ENCODE data around the gene DNALI1. TPM values are rescaled to one million over a fixed set of nuclear protein-coding genes. Genes with fewer than 3 reads are reported as not detected.
"Not testable (repeated sequence)": the region's sequence is repeated elsewhere in the genome, so short reads cannot be mapped to it uniquely, and the experiment has no call there.

DNALI1 gene
- total and polyA plus RNA-seq, 2 of the 8 experiments (the other 6 are each of a cell fraction or from before 2014, with no cell fraction given): 8.9 to 11.3 TPM

- TF ChIP-seq EGR1 (IDR thresholded peaks at IDR 0.05; ENCODE audit: borderline replicate concordance, low read depth, low read length): no peak
Observed at GRCh38 chr1:37519613-37520012, 37.1 kb upstream of the DNALI1 start (continued).

- H3K36me3 ChIP-seq (ENCODE audit: control insufficient read depth in 2 of 4, insufficient read depth in 4 of 4, low read length in 3 of 4); H3K79me1 ChIP-seq (ENCODE audit: low read depth, low read length); H3K4me3 ChIP-seq (ENCODE audit: extremely low read depth in 1 of 4, insufficient read depth in 2 of 4, low read depth in 3 of 4, low read length in 4 of 4); H3K9me3 ChIP-seq (ENCODE audit: insufficient read depth in 2 of 2, low read depth in 1 of 2, low read length in 1 of 2); H2BK120ac ChIP-seq (replicated peaks; ENCODE audit: low read depth, low read length); H2BK15ac ChIP-seq (ENCODE audit: low read length); H3K56ac ChIP-seq (replicated peaks; ENCODE audit: insufficient read length, low read depth, low read length); H3K14ac ChIP-seq (ENCODE audit: insufficient read length); H2BK12ac ChIP-seq (ENCODE audit: low read depth, low read length); H4K5ac ChIP-seq (ENCODE audit: insufficient read length, low read depth, low read length); H2BK20ac ChIP-seq (ENCODE audit: low read length); H3K4ac ChIP-seq (replicated peaks; ENCODE audit: insufficient read length, low read depth, low read length); FAIRE-seq; H4K20me1 ChIP-seq (replicated peaks in 1 of 2; ENCODE audit: control insufficient read depth in 1 of 2, insufficient read depth in 2 of 2, low read length in 2 of 2); H3K4me1 ChIP-seq (replicated peaks in 1 of 4; ENCODE audit: control insufficient read depth in 3 of 4, insufficient read depth in 4 of 4, low read length in 3 of 4); H2BK5ac ChIP-seq (ENCODE audit: low read depth, low read length); POLR2A ChIA-PET (ENCODE audit: partially characterized antibody); H3K4me2 ChIP-seq (ENCODE audit: insufficient read depth in 1 of 2, low read depth in 2 of 2, low read length in 2 of 2); H3K9ac ChIP-seq (replicated peaks in 1 of 4; ENCODE audit: extremely low read depth in 1 of 4, low read depth in 3 of 4, low read length in 3 of 4); H2AFZ ChIP-seq (ENCODE audit: low read length); CTCF ChIA-PET (ENCODE audit: partially characterized antibody); H3K79me2 ChIP-seq (ENCODE audit: control insufficient read depth in 1 of 2, insufficient read depth in 2 of 2, low read length in 2 of 2); H4K91ac ChIP-seq (replicated peaks; ENCODE audit: insufficient read length, low read length); DNase-seq (ENCODE audit: low read depth in 1 of 2, low spot score in 2 of 2); H3K27me3 ChIP-seq (replicated peaks in 1 of 4; ENCODE audit: control insufficient read depth in 3 of 4, extremely low read depth in 1 of 4, insufficient read depth in 3 of 4, low read length in 3 of 4); H4K8ac ChIP-seq (ENCODE audit: extremely low read depth, insufficient read depth, low read length); H2AK5ac ChIP-seq (ENCODE audit: low read depth, low read length); H3K23ac ChIP-seq (ENCODE audit: insufficient read length); H3K23me2 ChIP-seq (ENCODE audit: low read depth, low read length); H3K27ac ChIP-seq (ENCODE audit: low read depth, low read length); H3K18ac ChIP-seq (ENCODE audit: extremely low read depth, low read length): not testable (repeated sequence)
- WGBS, 2 experiments (ENCODE audit: extremely low coverage in 1 of 2, insufficient coverage in 1 of 2, insufficient read length in 1 of 2, insufficient replicate concordance in 2 of 2, low coverage in 1 of 2, low lambda C conversion rate in 2 of 2, missing lambda C conversion rate in 1 of 2): 95% methylated on average over 1 of the region's 1 CpG; no CpG with 5 or more reads in 1 of the 2 experiments
Observed at GRCh38 chr1:37529888-37530287, 26.9 kb upstream of the DNALI1 start.
